Testis (tissue), 2 donors: ENCODE results near the gene IL23R.

ENCODE experiments used
- POLR2A ChIP-seq: fragments of 450-650 bp; IDR thresholded peaks from one replicate; pipeline ENCODE4 v1.6.1; 2017; ENCODE audit warnings: antibody characterized with exemption, mild to moderate bottlenecking, moderate library complexity
- TF ChIP-seq, protein P1 (sequence below), 3 experiments: fragments of 450-650 bp in 2 of 3; fragments of 200-600 bp in 1 of 3; sonication (generic) in 1 of 3; IDR thresholded peaks; one replicate each; pipeline ENCODE4 v1.5.1; 2016 to 2019; ENCODE audit warnings: antibody characterized with exemption in 3 of 3, mild to moderate bottlenecking in 2 of 3, moderate library complexity in 1 of 3

- TF ChIP-seq, protein P1, sequence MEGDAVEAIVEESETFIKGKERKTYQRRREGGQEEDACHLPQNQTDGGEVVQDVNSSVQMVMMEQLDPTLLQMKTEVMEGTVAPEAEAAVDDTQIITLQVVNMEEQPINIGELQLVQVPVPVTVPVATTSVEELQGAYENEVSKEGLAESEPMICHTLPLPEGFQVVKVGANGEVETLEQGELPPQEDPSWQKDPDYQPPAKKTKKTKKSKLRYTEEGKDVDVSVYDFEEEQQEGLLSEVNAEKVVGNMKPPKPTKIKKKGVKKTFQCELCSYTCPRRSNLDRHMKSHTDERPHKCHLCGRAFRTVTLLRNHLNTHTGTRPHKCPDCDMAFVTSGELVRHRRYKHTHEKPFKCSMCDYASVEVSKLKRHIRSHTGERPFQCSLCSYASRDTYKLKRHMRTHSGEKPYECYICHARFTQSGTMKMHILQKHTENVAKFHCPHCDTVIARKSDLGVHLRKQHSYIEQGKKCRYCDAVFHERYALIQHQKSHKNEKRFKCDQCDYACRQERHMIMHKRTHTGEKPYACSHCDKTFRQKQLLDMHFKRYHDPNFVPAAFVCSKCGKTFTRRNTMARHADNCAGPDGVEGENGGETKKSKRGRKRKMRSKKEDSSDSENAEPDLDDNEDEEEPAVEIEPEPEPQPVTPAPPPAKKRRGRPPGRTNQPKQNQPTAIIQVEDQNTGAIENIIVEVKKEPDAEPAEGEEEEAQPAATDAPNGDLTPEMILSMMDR (IDR thresholded peaks at IDR 0.05), result no peak
- no peak for TF ChIP-seq POLR2A
Measured at GRCh38 chr1:67200755-67201154, 34.5 kb downstream of the IL23R start.
